HUES48 (cell line): ENCODE measurements around the gene GFOD2.

Experiments
- H3K27ac ChIP-seq: one replicate; pipeline ENCODE4 v1.7.0; 2013; ENCODE audit warnings: low read depth, low read length, inconsistent platforms
- H3K27me3 ChIP-seq: 2 replicates; pipeline ENCODE4 v1.6.1; 2013; ENCODE audit warnings: mild to moderate bottlenecking, low read length; ENCODE audit not compliant: control insufficient read depth, insufficient read depth
- H3K36me3 ChIP-seq: 2 replicates; pipeline ENCODE4 v1.6.1; 2013; ENCODE audit warnings: low read length; ENCODE audit not compliant: control insufficient read depth, insufficient read depth
- H3K4me1 ChIP-seq: 2 replicates; pipeline ENCODE4 v1.6.1; 2013; ENCODE audit warnings: mild to moderate bottlenecking, low read length; ENCODE audit not compliant: control insufficient read depth, insufficient read depth
- H3K4me3 ChIP-seq: 2 replicates; pipeline ENCODE4 v1.5.1; 2013; ENCODE audit warnings: mild to moderate bottlenecking, low read depth, low read length
- H3K9ac ChIP-seq: 2 replicates; pipeline ENCODE4 v1.6.1; 2013; ENCODE audit warnings: mild to moderate bottlenecking, low read depth, low read length, moderate library complexity
- H3K9me3 ChIP-seq: 2 replicates; pipeline ENCODE4 v1.6.1; 2013; ENCODE audit warnings: low read length; ENCODE audit not compliant: control insufficient read depth, insufficient read depth

Gene GFOD2

GRCh38 chr16:67679935-67680897, 38.9 kb downstream of the GFOD2 start:
- Histone ChIP-seq H3K4me3 (no peak overlapping the region), H3K27ac (no peak overlapping the region), H3K36me3 (peaks cover 33% of the 10 kb centered on the region), H3K9me3 (no peaks in the 10 kb centered on the region), H3K9ac (no peak overlapping the region), H3K27me3 (no peaks in the 10 kb centered on the region), H3K4me1 (no peaks in the 10 kb centered on the region)

- Histone ChIP-seq H3K27ac (no peak overlapping the region), H3K9ac (no peak overlapping the region), H3K4me3 (no peak overlapping the region), H3K9me3 (no peaks in the 10 kb centered on the region), H3K36me3 (peaks cover 21% of the 10 kb centered on the region), H3K4me1 (no peaks in the 10 kb centered on the region), H3K27me3 (no peaks in the 10 kb centered on the region)
These were observed 40.6 kb downstream of the GFOD2 start for GRCh38 chr16:67678354-67679023.

- Histone ChIP-seq H3K36me3 (peaks cover 14% of the 10 kb centered on the region; the same call in 1 of the 2 replicates), H3K9me3 (no peaks in the 10 kb centered on the region), H3K4me3 (no peak overlapping the region), H3K27me3 (no peaks in the 10 kb centered on the region), H3K9ac (no peak overlapping the region), H3K27ac (no peak overlapping the region), H3K4me1 (no peaks in the 10 kb centered on the region)
These were observed 41.4 kb downstream of the GFOD2 start for GRCh38 chr16:67677712-67678111.

GRCh38 chr16:67676939-67677338, 42.2 kb downstream of the GFOD2 start:
- Histone ChIP-seq H3K4me1 (no peaks in the 10 kb centered on the region), H3K27ac (no peak overlapping the region), H3K9ac (no peak overlapping the region), H3K9me3 (no peaks in the 10 kb centered on the region), H3K4me3 (no peak overlapping the region), H3K36me3 (peaks cover 10% of the 10 kb centered on the region; the same call in 1 of the 2 replicates), H3K27me3 (no peaks in the 10 kb centered on the region)

- no peaks in the 10 kb centered on the region for H3K4me1 ChIP-seq
- no peak overlapping the region for H3K9ac ChIP-seq
- H3K27me3 ChIP-seq: no peaks in the 10 kb centered on the region
- H3K27ac ChIP-seq: no peak overlapping the region
- no peak overlapping the region for H3K4me3 ChIP-seq
- peaks cover 10% of the 10 kb centered on the region; the same call in 1 of the 2 replicates for H3K36me3 ChIP-seq
- H3K9me3 ChIP-seq: no peaks in the 10 kb centered on the region
These were observed 42.6 kb downstream of the GFOD2 start for GRCh38 chr16:67676516-67676915.

GRCh38 chr16:67675999-67676398, 43.1 kb downstream of the GFOD2 start:
- Histone ChIP-seq H3K36me3 (peaks cover 7% of the 10 kb centered on the region; the same call in 1 of the 2 replicates), H3K9ac (no peak overlapping the region), H3K27ac (no peak overlapping the region), H3K4me3 (no peak overlapping the region), H3K4me1 (no peaks in the 10 kb centered on the region), H3K9me3 (no peaks in the 10 kb centered on the region), H3K27me3 (no peaks in the 10 kb centered on the region)

GRCh38 chr16:67675579-67675935, 43.6 kb downstream of the GFOD2 start:
- Histone ChIP-seq H3K4me3 (no peak overlapping the region), H3K9me3 (no peaks in the 10 kb centered on the region), H3K27me3 (no peaks in the 10 kb centered on the region), H3K9ac (no peak overlapping the region), H3K4me1 (no peaks in the 10 kb centered on the region), H3K27ac (no peak overlapping the region), H3K36me3 (peaks cover 4% of the 10 kb centered on the region; the same call in 1 of the 2 replicates)

- H3K9ac ChIP-seq: no peak overlapping the region
- H3K4me1 ChIP-seq: no peaks in the 10 kb centered on the region
- peaks cover 4% of the 10 kb centered on the region; the same call in 1 of the 2 replicates for H3K36me3 ChIP-seq
- H3K9me3 ChIP-seq: no peaks in the 10 kb centered on the region
- no peak overlapping the region for H3K27ac ChIP-seq
- H3K27me3 ChIP-seq: no peaks in the 10 kb centered on the region
- no peak overlapping the region for H3K4me3 ChIP-seq
These were observed 44.1 kb downstream of the GFOD2 start for GRCh38 chr16:67674851-67675578.

- Histone ChIP-seq H3K4me3 (no peak overlapping the region), H3K9ac (no peak overlapping the region), H3K27me3 (no peaks in the 10 kb centered on the region), H3K4me1 (no peaks in the 10 kb centered on the region), H3K9me3 (no peaks in the 10 kb centered on the region), H3K27ac (no peak overlapping the region), H3K36me3 (peaks cover 4% of the 10 kb centered on the region; the same call in 1 of the 2 replicates)
These were observed 45.2 kb downstream of the GFOD2 start for GRCh38 chr16:67673712-67674580.
